Esophagus (tissue), 2 donors: ENCODE data around the gene RNF144A. TPM values are rescaled to one million over a fixed set of nuclear protein-coding genes. Genes with fewer than 3 reads are reported as not detected.

Experiments
- H3K27ac ChIP-seq, 2 donors: one replicate each; pipeline ENCODE4 v1.5.1; 2013; ENCODE audit warnings: low read depth in 2 of 2, mild to moderate bottlenecking in 2 of 2, inconsistent platforms in 1 of 2, low read length in 1 of 2, moderate library complexity in 1 of 2
- H3K27me3 ChIP-seq, 2 donors: one replicate each; pipeline ENCODE4 v1.6.1; 2013; ENCODE audit warnings: low read length in 2 of 2, control low read depth in 1 of 2, mild to moderate bottlenecking in 1 of 2; ENCODE audit not compliant: insufficient read depth in 2 of 2, control insufficient read depth in 1 of 2
- H3K36me3 ChIP-seq, 2 donors: one replicate each; pipeline ENCODE4 v1.6.1; 2013; ENCODE audit warnings: low read length in 1 of 2; ENCODE audit not compliant: control insufficient read depth in 2 of 2, insufficient read depth in 2 of 2
- H3K4me1 ChIP-seq, 2 donors: one replicate each; pipeline ENCODE4 v1.6.1; 2013; ENCODE audit warnings: low read length in 1 of 2; ENCODE audit not compliant: control insufficient read depth in 2 of 2, insufficient read depth in 2 of 2
- H3K4me3 ChIP-seq, 2 donors: one replicate each; pipeline ENCODE4 v1.5.1; 2013; ENCODE audit warnings: low read length in 2 of 2, mild to moderate bottlenecking in 2 of 2, low read depth in 1 of 2, moderate library complexity in 1 of 2
- H3K9me3 ChIP-seq, 2 donors: one replicate each; pipeline ENCODE4 v1.6.1; 2013; ENCODE audit warnings: mild to moderate bottlenecking in 2 of 2, low read depth in 1 of 2, low read length in 1 of 2, moderate library complexity in 1 of 2; ENCODE audit not compliant: control insufficient read depth in 2 of 2, insufficient read depth in 1 of 2
- WGBS, 2 donors: extraction: QIAGEN DNeasy Blood & Tissue Kit; methylation state at CpG; one replicate each; pipeline ENCODE4 v1.1.7; 2013; 5-methylcytosine and 5-hydroxymethylcytosine counted together
- polyA plus RNA-seq, 2 donors: library from polyadenylated mRNA; stranded (reverse); fragments of 200-250 nt; gene quantifications; one replicate each; pipeline ENCODE4 v1.2.3, GENCODE V29; 2013
- donor health status: healthy with polysubstance abuse.
- donor health status: Bipolar disorder and iron deficiency.

The RNF144A gene
- polyA plus RNA-seq, 2 donors = 2.0 to 2.4 TPM

GRCh38 chr2:6926071-6926732, 9.0 kb downstream of the RNF144A start:
- whole genome bisulfite sequencing, 2 donors = 80 to 87% methylated on average over 14 of the region's 14 CpGs
- Histone ChIP-seq H3K4me1 (peaks cover 0 to 7% of the 10 kb centered on the region in 2 donors), H3K4me3 (no peak overlapping the region), H3K36me3 (no peaks in the 10 kb centered on the region), H3K9me3 (peaks cover 0 to 3% of the 10 kb centered on the region in 2 donors), H3K27ac (no peak overlapping the region), H3K27me3 (no peaks in the 10 kb centered on the region)

- H3K36me3 ChIP-seq = no peaks in the 10 kb centered on the region
- H3K4me3 ChIP-seq = no peak overlapping the region
- no peaks in the 10 kb centered on the region for H3K4me1 ChIP-seq
- H3K9me3 ChIP-seq = peaks cover 0 to 3% of the 10 kb centered on the region in 2 donors
- WGBS, 2 donors = 47 to 60% methylated on average over 3 of the region's 3 CpGs
- no peak overlapping the region for H3K27ac ChIP-seq
- H3K27me3 ChIP-seq = no peaks in the 10 kb centered on the region
Observed at GRCh38 chr2:6927186-6927585, 10.0 kb downstream of the RNF144A start.

- WGBS, 2 donors = 87 to 92% methylated on average over 3 of the region's 3 CpGs
- Histone ChIP-seq H3K36me3 (no peaks in the 10 kb centered on the region), H3K4me3 (no peak overlapping the region), H3K9me3 (peaks cover 0 to 3% of the 10 kb centered on the region in 2 donors), H3K27ac (no peak overlapping the region), H3K27me3 (no peaks in the 10 kb centered on the region), H3K4me1 (no peaks in the 10 kb centered on the region)
Observed at GRCh38 chr2:6927753-6928152, 10.5 kb downstream of the RNF144A start.

GRCh38 chr2:6928452-6928851, 11.2 kb downstream of the RNF144A start:
- Histone ChIP-seq H3K9me3 (peaks cover 0 to 3% of the 10 kb centered on the region in 2 donors), H3K4me3 (no peak overlapping the region), H3K27ac (no peak overlapping the region), H3K27me3 (no peaks in the 10 kb centered on the region), H3K4me1 (no peaks in the 10 kb centered on the region), H3K36me3 (no peaks in the 10 kb centered on the region)
- 86 to 89% methylated on average over 9 of the region's 9 CpGs for WGBS, 2 donors

- no peaks in the 10 kb centered on the region for H3K36me3 ChIP-seq
- H3K27ac ChIP-seq = no peak overlapping the region
- 72 to 82% methylated on average over 6 of the region's 6 CpGs for WGBS, 2 donors
- peaks cover 0 to under 1% of the 10 kb centered on the region in 2 donors for H3K9me3 ChIP-seq
- no peaks in the 10 kb centered on the region for H3K27me3 ChIP-seq
- H3K4me1 ChIP-seq = no peaks in the 10 kb centered on the region
- H3K4me3 ChIP-seq = no peak overlapping the region
Observed at GRCh38 chr2:6929196-6929819, 12.1 kb downstream of the RNF144A start.

GRCh38 chr2:6930923-6931647, 13.9 kb downstream of the RNF144A start:
- no peaks in the 10 kb centered on the region for H3K36me3 ChIP-seq
- no peaks in the 10 kb centered on the region for H3K9me3 ChIP-seq
- 68 to 77% methylated on average over 4 of the region's 4 CpGs for WGBS, 2 donors
- no peak overlapping the region for H3K4me3 ChIP-seq
- H3K27ac ChIP-seq = no peak overlapping the region
- no peaks in the 10 kb centered on the region for H3K27me3 ChIP-seq
- no peaks in the 10 kb centered on the region for H3K4me1 ChIP-seq

- WGBS, 2 donors = 65 to 80% methylated on average over 1 of the region's 1 CpG
- Histone ChIP-seq H3K9me3 (no peaks in the 10 kb centered on the region), H3K27me3 (no peaks in the 10 kb centered on the region)
Observed at GRCh38 chr2:6931753-6932152, 14.5 kb downstream of the RNF144A start.

GRCh38 chr2:6932206-6932605, 15.0 kb downstream of the RNF144A start:
- H3K4me3 ChIP-seq = no peak overlapping the region
- no peaks in the 10 kb centered on the region for H3K27me3 ChIP-seq
- H3K27ac ChIP-seq = no peak overlapping the region
- H3K9me3 ChIP-seq = no peaks in the 10 kb centered on the region
- WGBS, 2 donors = 92 to 93% methylated on average over 1 of the region's 1 CpG
- H3K36me3 ChIP-seq = no peaks in the 10 kb centered on the region
- H3K4me1 ChIP-seq = no peaks in the 10 kb centered on the region

More at GRCh38 chr2:6931753-6932152, 14.5 kb downstream of the RNF144A start:
- Histone ChIP-seq H3K27ac (no peak overlapping the region), H3K4me3 (no peak overlapping the region), H3K4me1 (no peaks in the 10 kb centered on the region), H3K36me3 (no peaks in the 10 kb centered on the region)

- Histone ChIP-seq H3K4me3 (no peak overlapping the region), H3K36me3 (no peaks in the 10 kb centered on the region), H3K9me3 (no peaks in the 10 kb centered on the region), H3K27ac (no peak overlapping the region), H3K27me3 (no peaks in the 10 kb centered on the region), H3K4me1 (no peaks in the 10 kb centered on the region)
- WGBS, 2 donors = 89 to 95% methylated on average over 7 of the region's 7 CpGs
Observed at GRCh38 chr2:6932828-6933227, 15.6 kb downstream of the RNF144A start.
